IPS-18a (cell line): ENCODE data around the gene GLG1.
"Not testable (repeated sequence)": the region's sequence is repeated elsewhere in the genome, so short reads cannot be mapped to it uniquely, and the experiment has no call there.

ENCODE experiments used
- H3K27ac ChIP-seq: one replicate; pipeline ENCODE4 v1.5.1; 2013; ENCODE audit warnings: low read length
- H3K27me3 ChIP-seq: one replicate; pipeline ENCODE4 v1.6.1; 2013; ENCODE audit warnings: mild to moderate bottlenecking, low read length; ENCODE audit not compliant: control insufficient read depth, insufficient read depth
- H3K36me3 ChIP-seq: one replicate; pipeline ENCODE4 v1.6.1; 2013; ENCODE audit warnings: low read depth, low read length; ENCODE audit not compliant: control insufficient read depth
- H3K4me1 ChIP-seq: one replicate; pipeline ENCODE4 v1.6.1; 2013; ENCODE audit warnings: low read depth, low read length; ENCODE audit not compliant: control insufficient read depth
- H3K4me3 ChIP-seq: one replicate; pipeline ENCODE4 v1.5.1; 2013; ENCODE audit warnings: low read length
- H3K9ac ChIP-seq: one replicate; pipeline ENCODE4 v1.6.1; 2013; ENCODE audit warnings: mild to moderate bottlenecking, low read length, moderate library complexity
- H3K9me3 ChIP-seq: one replicate; pipeline ENCODE4 v1.6.1; 2013; ENCODE audit warnings: low read depth, low read length; ENCODE audit not compliant: control insufficient read depth

The GLG1 gene

GRCh38 chr16:74448990-74449389 is 157.9 kb downstream of the GLG1 start:
- Histone ChIP-seq H3K4me1 (no peaks in the 10 kb centered on the region), H3K9ac (no peak overlapping the region), H3K4me3 (no peak overlapping the region), H3K9me3 (no peaks in the 10 kb centered on the region), H3K27ac (no peak overlapping the region), H3K36me3 (peaks cover 33% of the 10 kb centered on the region), H3K27me3 (no peaks in the 10 kb centered on the region)

- Histone ChIP-seq H3K27me3 (no peaks in the 10 kb centered on the region), H3K4me3 (no peak overlapping the region), H3K27ac (no peak overlapping the region), H3K4me1 (no peaks in the 10 kb centered on the region), H3K9ac (no peak overlapping the region), H3K36me3 (peaks cover 24% of the 10 kb centered on the region), H3K9me3 (no peaks in the 10 kb centered on the region)
These were observed 159.3 kb downstream of the GLG1 start for GRCh38 chr16:74447578-74447977.

- Histone ChIP-seq H3K36me3 (peaks cover 19% of the 10 kb centered on the region), H3K4me3 (no peak overlapping the region), H3K9me3 (no peaks in the 10 kb centered on the region)
These were observed 160.0 kb downstream of the GLG1 start for GRCh38 chr16:74446866-74447265.

GRCh38 chr16:74443624-74444346 is 163.1 kb downstream of the GLG1 start:
- H3K9me3 ChIP-seq, H3K27ac ChIP-seq, H3K27me3 ChIP-seq, H3K4me1 ChIP-seq, H3K4me3 ChIP-seq, H3K9ac ChIP-seq, H3K36me3 ChIP-seq: not testable (repeated sequence)

More at GRCh38 chr16:74446866-74447265, 160.0 kb downstream of the GLG1 start:
- Histone ChIP-seq H3K27ac (no peak overlapping the region), H3K4me1 (no peaks in the 10 kb centered on the region), H3K9ac (no peak overlapping the region), H3K27me3 (no peaks in the 10 kb centered on the region)

GRCh38 chr16:74439685-74440084 is 167.2 kb downstream of the GLG1 start:
- Histone ChIP-seq H3K4me1 (no peaks in the 10 kb centered on the region), H3K9ac (no peak overlapping the region), H3K27ac (no peak overlapping the region), H3K4me3 (no peak overlapping the region), H3K9me3 (no peaks in the 10 kb centered on the region), H3K36me3 (no peaks in the 10 kb centered on the region), H3K27me3 (no peaks in the 10 kb centered on the region)

- Histone ChIP-seq H3K9ac (no peak overlapping the region), H3K9me3 (no peaks in the 10 kb centered on the region), H3K27ac (no peak overlapping the region), H3K4me3 (no peak overlapping the region), H3K27me3 (no peaks in the 10 kb centered on the region), H3K36me3 (no peaks in the 10 kb centered on the region), H3K4me1 (no peaks in the 10 kb centered on the region)
These were observed 168.4 kb downstream of the GLG1 start for GRCh38 chr16:74438492-74438979.

GRCh38 chr16:74431516-74431915 is 175.4 kb downstream of the GLG1 start:
- Histone ChIP-seq H3K9ac (no peak overlapping the region), H3K4me1 (no peaks in the 10 kb centered on the region), H3K36me3 (no peaks in the 10 kb centered on the region), H3K27me3 (no peaks in the 10 kb centered on the region), H3K27ac (no peak overlapping the region), H3K9me3 (no peaks in the 10 kb centered on the region), H3K4me3 (no peak overlapping the region)

GRCh38 chr16:74430036-74430712 is 176.7 kb downstream of the GLG1 start:
- H3K36me3 ChIP-seq, H3K9me3 ChIP-seq, H3K27ac ChIP-seq, H3K27me3 ChIP-seq, H3K4me3 ChIP-seq, H3K9ac ChIP-seq, H3K4me1 ChIP-seq: not testable (repeated sequence)

- not testable (repeated sequence) for H3K9me3 ChIP-seq, H3K36me3 ChIP-seq
These were observed 178.4 kb downstream of the GLG1 start for GRCh38 chr16:74428493-74428892.

GRCh38 chr16:74425751-74426150 is 181.2 kb downstream of the GLG1 start:
- H3K4me1 ChIP-seq, H3K27ac ChIP-seq, H3K9me3 ChIP-seq, H3K9ac ChIP-seq, H3K4me3 ChIP-seq, H3K36me3 ChIP-seq, H3K27me3 ChIP-seq: not testable (repeated sequence)

More at GRCh38 chr16:74428493-74428892, 178.4 kb downstream of the GLG1 start:
- H3K27me3 ChIP-seq, H3K9ac ChIP-seq, H3K27ac ChIP-seq, H3K4me3 ChIP-seq, H3K4me1 ChIP-seq: not testable (repeated sequence)

- not testable (repeated sequence) for H3K27ac ChIP-seq, H3K9ac ChIP-seq, H3K4me3 ChIP-seq, H3K36me3 ChIP-seq, H3K9me3 ChIP-seq, H3K4me1 ChIP-seq, H3K27me3 ChIP-seq
These were observed 183.2 kb downstream of the GLG1 start for GRCh38 chr16:74423721-74424120.

GRCh38 chr16:74422086-74422485 is 184.8 kb downstream of the GLG1 start:
- H3K27ac ChIP-seq, H3K4me1 ChIP-seq, H3K4me3 ChIP-seq, H3K27me3 ChIP-seq, H3K9ac ChIP-seq, H3K9me3 ChIP-seq, H3K36me3 ChIP-seq: not testable (repeated sequence)
